T-helper 22 cell (primary cell): ENCODE data around the gene SELL.
"Not testable (repeated sequence)": the region's sequence is repeated elsewhere in the genome, so short reads cannot be mapped to it uniquely, and the experiment has no call there.

Experiments
- DNase-seq: peaks from one replicate; pipeline ENCODE4 v3.0.0-alpha.2; 2020; ENCODE audit warnings: low read depth

The SELL gene

DNA sequence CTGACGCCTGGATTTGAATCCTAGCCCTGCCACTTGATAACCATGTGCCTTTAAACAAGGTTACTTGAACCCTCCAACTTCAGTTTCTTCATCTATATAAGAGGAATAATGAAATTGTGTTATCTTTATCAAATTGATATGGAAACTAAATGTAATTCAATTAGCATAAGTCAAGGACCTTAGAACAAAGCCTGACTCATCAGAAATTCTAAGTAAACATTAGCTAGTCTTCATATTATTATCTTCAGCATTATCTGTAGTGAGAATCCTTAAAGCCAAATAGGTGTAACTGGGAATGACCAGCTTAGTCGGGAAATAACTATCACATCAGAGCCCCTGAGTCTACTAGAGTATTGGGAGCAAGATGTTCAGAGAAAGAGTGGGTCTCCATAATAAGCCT, 6.6 kb downstream of the SELL start:
- DNase-seq, result no peak

DNA sequence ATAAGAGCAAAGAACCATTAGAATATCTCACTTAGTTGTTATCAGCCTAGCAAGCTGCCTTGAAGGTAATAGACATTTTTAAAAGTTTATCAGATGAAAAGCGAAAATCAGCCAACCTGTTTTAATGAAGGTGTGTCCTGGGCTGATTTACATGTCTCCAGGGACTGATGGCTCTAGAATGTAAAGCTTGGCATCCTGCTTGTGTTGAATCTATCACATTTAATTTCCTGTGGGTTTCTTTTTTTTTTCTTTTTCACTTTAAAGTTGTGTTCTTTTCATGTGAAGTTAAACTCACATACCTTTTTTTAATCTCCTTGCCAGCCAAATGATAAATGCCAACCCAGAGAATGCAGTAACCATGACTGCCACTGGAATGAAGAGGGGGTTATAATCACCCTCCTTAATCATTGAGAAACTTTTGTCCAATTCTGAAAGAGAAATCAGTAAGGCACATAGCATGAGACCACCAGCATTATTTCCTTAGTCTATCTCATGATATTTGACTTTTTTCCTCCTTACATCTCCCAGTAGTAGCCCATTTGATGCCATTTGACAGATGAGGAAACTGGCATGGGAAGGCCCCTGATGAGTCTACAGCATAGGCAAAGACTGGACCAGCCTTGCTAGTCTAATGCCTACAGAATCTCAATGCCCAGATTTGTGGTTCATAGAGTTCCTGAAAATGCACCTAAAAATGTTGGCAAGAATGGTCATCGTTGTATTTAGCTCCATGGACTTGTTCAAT, 10.0 kb downstream of the SELL start:
- no peak for DNase-seq

DNA sequence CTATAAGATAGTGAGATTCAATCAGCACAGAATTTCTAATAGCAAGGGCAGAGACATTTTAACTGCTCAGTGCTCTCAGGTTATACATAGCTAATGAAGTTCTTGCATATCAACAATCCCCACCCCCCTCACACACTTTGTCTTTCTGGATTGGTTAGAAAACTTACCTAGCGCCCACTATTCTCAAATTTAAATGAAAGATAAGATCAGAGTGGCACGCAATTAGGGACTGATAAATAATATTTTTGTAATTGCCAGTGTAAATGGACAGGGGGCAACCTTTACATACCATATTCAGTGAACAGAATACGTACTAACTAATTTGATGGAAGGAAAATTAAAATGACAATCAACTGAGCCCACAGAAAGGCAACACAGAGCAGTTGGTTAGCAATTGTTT, 11.7 kb downstream of the SELL start:
- DNase-seq, result no peak

DNA sequence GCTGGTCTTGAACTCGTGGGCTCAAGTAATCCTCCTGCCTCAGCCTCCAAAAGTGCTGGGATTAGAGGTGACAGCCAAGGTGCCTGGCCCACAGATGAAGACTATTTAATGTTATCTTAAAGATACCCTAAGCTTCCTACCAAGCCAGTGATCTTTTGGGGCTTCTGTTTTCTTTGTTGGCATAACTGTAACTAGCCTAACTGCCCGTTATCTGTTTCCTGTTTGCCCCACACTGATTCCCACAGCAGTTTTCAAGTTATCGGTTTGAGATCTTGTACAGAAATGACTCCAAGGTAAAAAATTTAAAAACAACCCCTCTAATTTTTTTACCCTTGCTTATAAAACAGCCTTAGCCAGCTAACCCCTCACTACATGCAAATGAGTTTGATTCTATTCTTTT, 12.4 kb downstream of the SELL start:
- no peak for DNase-seq

DNA sequence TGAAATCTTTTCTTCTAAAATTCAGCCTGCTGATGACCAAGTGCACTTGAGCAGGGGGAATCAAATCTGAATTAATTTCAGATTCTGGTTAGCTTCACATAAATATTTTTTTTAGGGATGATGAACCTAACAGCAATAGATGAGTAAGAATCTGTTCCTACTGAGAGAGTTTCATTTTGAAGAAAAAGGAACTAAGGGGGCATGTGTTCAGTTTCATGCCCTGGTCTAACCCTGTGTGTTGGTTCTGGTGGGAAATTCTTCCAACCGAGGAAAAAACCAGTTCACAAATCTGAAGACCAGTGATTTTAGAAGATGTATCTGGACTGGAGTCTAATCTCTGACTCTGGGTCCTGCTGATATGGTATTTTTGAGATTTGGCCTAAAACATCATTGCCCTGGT, 13.7 kb downstream of the SELL start:
- no peak for DNase-seq

DNA sequence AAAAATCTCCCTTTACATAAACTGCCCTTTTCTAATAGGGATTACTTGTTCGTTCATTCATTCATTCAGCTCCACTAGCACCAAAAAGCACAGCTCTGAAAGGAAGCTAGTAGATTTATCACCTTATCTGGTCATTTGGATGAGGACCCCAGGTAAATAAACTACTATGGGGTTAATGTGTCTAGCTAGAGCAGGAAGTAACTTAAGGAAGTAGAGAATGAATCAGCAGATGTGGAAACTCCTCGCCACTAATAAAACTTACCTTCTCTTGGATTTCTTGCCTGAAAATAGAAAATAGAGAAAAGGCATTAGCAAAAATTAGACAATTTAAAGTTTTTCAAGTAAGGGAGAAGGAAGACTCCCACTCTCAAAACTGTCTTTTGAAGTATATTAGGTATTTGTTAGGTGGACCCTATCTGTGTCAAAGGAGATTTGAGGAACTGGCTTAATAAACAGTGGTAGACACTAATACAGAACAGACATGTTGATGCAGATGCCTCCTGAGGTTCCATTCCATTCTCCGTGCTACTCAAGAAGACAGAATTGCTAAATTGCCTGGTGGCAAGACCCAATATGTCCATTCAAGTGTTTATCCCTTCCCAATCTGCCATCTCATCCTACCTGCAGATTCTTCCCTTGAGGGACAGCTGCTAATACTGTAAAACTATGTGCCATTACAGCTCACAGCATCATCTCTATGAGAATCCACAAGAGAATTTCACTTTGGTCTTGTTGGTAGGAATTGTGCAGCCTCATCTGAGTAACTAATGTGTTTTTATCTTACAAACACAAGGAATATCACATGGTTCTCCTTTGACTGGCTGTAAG, 14.9 kb downstream of the SELL start:
- DNase-seq, result no peak

DNA sequence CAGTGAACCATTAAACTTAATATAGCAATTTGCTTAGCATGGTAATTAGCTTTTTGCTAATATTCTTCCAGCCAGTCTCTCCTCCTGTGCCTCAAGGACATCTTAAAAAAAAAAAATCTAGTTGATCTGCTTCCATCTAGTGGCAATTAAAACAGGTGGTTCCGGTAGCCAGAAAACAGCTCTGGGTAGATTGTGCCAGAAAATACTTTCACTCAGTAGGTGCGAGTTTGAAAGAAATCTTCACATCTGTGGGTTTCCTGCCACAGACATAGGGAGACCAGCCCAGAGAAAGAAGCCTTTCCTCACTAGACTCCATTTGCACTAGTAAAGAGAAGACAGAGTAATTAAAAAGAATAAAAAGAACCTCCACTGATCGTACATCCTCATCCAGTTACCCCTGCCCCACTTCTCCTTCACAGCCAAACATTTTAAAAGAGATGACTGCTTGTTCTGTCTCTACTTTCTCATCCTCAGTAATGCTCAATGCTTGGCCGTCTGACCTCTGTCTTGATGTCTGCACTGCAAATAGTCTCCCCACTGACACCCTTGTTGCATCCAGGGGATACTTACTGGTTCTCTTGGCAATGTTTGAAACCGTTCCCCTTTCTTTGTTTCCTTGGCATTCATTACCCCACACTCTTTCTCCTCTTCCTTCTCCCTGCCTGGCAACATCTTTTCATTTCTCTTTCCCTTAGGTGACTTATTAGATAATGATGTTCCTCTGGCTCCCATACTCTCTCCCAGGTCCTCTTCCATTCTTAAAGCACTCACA, 16.9 kb downstream of the SELL start:
- peak; percentile 33 for DNase-seq

DNA sequence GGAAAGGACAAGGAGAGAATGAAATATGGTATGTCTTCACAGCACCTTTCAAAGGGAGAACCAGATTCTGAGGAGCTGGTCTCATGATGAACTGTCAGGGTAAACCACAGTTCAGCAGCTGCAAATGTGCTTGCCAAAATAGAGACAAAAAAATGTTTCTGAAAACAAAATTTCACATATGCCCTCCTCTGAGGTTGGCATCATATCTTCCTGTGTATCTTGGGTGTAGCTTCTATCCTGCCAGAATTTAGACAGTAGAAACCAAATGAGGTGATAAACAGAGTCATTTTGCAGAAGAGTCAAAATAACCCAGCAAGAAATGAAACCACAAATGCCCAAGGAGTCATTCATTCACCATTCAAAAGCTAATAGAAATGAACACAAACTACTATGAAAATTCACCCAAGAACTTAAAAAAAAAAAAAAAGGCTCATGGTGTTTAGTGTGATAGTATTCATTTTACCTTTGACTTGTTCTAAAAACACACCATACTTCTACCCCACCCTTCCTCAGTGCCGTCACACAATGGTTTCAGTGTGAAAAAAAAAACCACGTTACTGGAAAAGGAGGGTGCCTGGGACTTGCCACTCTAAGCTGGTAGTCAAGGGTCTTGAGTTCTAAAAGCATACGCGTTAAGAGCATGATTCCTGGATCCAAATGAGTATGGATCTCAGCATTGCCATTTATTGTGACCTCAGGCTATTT, 18.5 kb downstream of the SELL start:
- DNase-seq, result no peak

DNA sequence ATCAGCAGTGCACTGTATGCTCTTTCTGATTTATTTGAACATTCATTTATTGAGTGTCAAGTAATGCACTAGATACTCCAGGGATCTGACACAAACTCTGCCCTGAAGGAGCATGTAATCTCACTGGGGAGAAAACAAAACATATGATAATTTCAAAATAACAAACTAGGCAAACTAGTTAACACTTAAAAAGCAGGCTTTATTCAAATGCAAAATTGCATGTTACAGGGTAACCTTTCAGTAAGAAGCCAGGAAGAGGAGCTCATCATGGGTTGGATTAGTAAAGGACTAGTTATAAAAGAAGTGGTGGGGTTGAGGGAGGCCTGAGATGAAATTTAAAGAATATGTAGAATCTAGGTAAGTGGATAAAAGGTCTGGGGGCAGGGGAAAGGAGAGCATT, 20.9 kb downstream of the SELL start:
- DNase-seq, result no peak

DNA sequence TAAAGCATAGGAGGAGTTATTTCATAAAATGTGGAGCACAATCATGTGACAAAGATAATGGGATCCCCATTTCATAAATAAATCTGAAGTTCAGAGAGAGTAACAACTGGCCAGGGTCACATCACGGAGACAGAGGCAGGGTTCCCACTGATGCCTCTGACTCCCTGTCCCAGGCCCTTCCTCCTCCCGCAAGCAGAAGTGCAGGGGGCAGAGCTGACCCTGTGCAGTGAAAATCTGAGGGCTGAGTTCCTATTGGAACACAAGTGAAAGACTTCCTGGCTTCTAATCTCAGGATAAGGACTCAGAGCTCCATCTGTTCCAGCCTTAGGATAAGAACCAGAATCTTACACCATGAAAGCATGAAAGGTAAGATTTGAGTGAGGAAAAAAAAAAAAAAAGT, 22.0 kb downstream of the SELL start:
- no peak for DNase-seq

DNA sequence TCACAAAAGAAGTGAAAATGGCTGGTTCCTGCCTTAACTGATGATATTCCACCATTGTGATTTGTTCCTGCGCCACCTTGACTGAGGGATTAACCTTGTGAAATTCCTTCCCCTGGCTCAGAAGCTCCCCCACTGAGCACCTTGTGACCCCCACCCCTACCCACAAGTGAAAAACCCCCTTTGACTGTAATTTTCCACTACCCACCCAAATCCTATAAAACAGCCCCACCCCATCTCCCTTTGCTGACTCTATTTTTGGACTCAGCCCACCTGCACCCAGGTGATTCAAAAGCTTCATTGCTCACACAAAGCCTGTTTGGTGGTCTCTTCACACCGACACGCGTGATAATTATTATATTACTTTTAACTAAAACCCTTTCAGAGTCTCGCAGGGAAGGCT, 23.0 kb downstream of the SELL start:
- not testable (repeated sequence) for DNase-seq

DNA sequence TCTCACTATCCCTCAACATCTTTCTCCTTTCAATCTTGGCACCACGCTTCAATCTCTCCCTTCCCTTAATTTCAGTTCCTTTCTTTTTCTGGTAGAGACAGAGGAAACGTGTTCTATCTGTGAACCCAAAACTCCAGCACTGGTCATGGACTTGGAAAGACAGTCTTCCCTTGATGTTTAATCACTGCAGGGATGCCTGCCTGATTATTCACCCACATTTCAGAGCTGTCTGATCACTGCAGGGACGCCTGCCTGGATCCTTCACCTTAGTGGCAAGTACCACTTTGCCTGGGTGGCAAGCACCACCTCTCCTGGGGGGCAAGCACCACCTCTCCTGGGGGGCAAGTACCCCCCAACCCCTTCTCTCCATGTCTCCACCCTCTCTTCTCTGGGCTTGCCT, 27.8 kb downstream of the SELL start:
- no peak for DNase-seq

DNA sequence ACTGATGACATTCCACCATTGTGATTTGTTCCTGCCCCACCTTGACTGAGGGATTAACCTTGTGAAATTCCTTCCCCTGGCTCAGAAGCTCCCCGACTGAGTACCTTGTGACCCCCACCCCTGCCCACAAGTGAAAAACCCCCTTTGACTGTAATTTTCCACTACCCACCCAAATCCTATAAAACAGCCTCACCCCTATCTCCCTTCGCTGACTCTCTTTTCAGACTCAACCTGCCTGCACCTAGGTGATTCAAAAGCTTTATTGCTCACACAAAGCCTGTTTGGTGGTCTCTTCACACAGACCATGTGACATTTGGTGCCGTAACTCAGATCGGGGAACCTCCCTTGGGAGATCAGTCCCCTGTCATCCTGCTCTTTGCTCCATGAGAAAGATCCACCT, 28.3 kb downstream of the SELL start:
- DNase-seq, result not testable (repeated sequence)

DNA sequence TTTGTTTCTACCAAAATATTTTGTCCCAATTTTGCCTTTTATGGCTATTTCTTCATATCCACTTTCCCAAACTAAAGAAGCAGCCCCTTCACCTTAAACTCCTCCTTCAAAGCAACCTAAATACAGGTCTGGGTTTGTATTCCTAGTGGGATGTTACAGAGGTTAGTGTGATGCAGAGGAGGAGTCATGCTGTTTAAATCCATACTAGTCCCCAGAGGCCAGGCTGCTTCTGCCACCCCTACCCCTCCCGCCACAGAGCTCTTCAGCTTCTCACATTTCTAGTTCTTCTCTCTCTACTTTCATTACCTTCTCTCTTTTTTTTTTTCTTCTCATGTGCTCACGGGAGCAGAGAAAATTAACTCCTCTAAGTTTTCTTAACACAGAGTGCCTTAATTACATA, 29.3 kb downstream of the SELL start:
- DNase-seq, result no peak

DNA sequence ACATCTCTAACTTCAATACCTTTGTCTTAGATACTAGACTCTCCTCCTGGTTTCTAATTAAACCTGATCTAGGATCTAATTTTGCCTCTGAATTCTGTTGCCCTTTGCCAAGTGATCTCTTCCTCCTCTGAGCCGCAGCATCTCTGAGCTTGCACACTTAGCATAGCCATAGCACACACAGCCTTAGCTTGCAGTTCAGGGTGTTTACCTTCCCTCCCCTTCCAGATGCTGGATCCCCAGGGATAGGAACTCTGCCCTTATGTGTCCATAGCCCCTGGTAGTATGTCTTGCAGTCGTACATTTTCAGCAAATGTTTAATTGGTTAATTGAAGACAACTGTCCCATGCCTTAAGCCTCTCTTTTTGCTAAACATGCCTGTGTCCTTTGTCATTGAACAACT, 30.3 kb downstream of the SELL start:
- no peak for DNase-seq

DNA sequence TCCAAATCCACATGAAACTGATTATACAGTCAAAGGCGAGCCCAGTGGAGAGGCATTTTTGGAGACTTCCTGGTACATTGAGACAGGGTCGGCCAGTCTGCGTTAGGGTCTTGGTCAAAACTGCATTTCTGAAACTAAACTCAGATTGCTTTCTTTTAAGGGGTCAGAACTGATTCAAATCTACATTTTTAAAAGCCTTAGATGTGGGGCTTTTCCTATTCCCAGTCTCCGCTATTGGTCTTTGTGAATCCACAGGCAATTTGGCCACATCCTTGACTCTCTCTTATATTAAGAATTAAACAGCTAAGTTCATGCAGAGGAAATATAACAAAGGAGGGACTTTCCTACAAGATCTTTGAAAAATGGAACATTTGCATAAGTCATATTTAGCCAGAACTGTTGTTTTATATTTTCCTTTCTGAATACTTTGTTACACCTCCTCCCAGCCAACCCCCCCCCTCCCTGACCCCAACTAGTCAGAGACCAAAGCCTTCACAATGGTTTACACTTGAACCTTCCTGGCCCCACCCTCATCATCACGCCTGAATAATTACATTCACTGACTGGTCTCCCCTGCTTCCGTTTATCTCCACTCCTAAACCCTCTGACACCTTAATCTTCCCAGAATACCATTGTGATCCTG, 30.9 kb downstream of the SELL start:
- no peak for DNase-seq

DNA sequence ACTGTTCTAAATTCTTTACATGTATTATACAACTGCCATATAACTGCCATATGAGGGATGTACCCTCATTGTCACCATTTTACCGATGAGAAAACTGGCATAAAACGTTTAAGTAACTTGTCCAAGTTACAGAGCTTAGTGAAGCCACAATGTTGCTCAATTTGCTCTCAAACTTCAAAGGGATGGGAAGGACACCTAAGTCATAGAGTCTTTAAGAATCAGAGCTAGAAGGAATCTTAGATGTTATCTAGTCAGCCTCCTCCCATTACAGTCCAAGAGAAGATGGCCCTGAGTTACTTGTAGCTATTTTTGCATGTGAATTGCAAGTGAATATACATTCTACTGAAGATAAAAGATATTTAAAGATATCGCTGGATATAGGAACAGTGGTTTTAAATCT, 31.7 kb downstream of the SELL start:
- no peak for DNase-seq

DNA sequence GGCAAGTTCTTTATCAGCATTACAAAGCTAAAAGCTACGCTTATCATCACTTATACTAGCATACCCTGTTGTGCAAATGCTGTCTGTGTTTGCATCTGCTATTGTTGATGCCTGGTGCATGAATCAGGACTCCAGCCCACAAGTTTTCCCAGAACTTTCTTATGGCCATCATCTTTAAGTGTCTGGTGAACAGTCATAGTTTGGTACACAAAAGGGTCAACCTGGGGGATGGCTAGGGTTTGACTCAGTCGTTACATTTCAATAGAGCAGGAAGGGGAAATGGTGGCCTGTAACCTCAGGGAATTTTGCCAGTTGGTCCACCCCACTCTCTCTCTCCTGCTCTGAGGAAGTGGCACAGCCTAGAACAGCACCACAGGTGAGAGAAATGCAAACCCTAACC, 35.4 kb downstream of the SELL start:
- no peak for DNase-seq

DNA sequence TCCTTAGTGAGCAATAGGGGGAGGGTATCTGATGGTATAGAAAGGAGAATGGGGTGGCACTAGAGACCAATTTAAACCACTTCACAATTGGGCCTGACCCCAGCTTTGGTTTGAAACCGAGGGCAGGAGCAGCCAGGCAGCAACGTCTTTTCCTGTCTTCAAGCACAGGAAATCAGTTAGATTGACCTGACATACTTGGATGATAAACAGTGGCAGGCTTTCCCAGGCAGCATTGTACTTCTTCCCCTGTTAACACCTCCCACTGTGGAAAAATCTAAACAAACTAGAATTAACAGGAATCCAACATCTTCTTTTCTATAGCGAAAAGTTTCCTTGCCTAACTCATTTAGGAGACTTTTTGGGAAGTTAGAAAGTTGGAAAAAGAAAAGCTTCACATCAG, 40.6 kb downstream of the SELL start:
- DNase-seq, result no peak

DNA sequence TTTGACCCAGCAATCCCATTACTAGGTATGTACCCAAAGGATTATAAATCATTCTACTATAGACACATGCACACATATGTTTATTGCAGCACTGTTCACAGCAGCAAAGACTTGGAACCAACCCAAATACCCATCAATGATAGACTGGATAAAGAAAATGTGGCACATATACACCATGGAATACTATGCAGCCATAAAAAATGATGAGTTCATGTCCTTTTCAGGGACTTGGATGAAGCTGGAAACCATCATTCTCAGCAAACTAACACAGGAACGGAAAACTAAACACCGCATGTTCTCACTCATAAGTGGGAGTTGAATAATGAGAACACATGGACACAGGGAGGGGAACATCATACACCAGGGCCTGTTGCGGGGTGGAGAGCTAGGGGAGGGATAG, 41.2 kb downstream of the SELL start:
- DNase-seq, result not testable (repeated sequence)

DNA sequence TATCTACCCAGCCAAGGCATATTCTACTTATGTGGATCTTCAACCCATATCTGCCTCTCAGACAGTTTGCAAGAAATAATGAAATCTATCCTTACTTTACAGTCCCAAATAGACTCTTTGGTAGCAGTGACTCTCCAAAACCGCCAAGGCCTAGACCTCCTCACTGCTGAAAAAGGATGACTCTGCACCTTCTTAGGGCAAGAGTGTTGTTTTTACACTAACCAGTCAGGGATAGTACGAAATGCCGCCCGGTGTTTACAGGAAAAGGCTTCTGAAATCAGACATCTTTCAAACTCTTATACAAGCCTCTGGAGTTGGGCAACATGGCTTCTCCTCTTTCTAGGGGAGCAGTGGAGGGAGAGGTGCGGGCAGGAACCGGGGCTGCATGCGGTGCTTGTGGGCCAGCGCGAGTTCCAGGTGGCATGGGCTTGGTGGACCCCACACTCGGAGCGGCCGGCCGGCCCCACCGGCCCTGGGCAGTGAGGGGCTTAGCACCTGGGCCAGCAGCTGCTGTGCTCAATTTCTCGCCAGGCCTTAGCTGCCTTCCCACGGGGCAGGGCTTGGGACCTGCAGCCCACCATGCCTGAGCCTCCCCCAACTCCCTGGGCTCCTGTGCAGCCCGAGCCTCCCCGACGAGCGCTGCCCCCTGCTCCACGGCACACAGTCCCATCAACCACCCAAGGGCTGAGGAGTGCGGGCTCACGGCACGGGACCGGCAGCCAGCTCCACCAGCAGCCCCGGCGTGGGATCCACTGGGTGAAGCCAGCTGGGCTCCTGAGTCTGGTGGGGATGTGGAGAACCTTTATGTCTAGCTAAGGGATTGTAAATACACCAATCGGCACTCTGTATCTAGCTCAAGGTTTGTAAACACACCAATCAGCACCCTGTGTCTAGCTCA, 43.5 kb downstream of the SELL start:
- DNase-seq, result not testable (repeated sequence)
